Kidney tubule cell (primary cell): Measurements from ENCODE around the gene DOHH.

ENCODE experiments used
- DNase-seq: peaks from one replicate; pipeline ENCODE4 v3.0.0-alpha.2; 2018; ENCODE audit warnings: low spot score

DOHH gene

DNA sequence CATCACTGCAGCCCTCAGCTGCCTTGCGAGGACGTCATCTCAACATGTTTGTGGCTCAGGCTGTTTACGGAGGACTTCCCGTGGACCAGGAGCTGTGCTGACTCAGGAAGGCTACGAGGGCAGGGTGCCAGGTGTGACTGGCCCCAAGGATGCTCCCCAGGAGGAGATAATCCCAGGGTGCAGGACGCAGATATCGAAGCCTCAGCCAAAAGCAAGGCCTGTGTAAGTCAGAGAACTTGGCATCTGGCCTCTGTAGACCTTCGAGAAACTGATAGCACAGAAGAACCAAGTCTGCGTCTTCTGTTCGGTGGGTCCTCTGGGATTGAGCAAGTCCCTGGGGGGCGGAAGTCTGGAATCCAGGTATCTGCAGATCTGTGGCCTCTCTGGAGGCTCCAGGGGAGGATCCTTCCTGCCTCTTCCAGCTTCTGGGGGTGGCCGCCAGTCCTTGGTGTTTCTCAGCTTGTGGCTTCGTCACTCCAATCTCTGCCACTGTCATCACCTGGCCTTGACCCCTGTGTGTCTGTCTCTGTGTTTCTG lies 2.6 kb upstream of the DOHH start:
- peak; percentile 23 for DNase-seq

DNA sequence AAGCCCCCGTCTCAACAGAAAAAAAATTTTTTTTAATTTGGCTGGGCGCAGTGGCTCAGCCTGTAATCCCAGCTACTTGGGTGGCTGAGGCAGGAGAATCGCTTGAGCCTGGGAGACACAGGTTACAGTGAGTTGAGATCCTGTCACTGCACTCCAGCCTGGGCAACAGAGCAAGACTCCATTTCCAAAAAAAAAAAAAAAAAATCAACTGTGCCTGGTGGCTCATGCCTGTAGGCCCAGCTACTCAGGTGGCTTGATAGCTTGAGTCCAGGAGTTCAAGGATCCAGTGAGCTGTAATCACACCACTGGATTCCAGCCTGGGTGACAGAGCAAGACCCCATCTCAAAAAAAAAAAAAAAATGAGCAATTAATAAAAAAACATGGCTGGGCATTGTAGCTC lies 1.3 kb upstream of the DOHH start:
- no peak for DNase-seq

DNA sequence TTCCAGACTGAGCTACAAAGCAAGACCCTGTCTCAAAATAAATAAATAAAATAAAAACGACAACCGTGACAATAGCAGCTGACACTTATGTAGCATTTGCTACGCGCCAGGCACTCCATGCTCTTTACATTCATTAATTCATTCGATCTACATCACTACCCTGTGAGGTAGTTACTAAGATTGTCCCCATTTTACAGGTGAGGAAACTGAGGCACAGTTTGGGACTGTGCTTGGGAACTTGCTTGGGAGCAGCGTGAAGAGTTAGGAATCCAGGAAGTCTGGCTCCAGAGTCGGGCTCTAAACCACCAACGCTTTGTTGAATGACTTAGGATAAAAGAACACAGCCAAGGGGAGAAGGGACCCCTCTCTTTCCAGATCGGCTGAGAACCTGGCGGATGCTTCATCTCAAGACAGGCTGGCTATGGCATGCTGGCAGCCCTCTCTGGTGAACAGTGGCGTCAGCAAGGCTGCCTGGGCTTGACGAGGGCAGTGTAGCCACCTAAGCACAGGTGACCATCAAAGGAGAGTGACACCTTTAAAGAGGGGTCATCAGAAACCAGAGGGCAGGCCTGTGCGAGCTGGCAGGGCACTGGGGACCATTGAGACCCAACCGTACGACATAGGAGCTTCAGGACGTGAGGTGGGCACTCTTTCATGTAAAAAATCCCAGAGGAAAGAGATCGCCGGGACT lies 591 bp downstream of the DOHH start:
- peak; percentile 51 for DNase-seq

DNA sequence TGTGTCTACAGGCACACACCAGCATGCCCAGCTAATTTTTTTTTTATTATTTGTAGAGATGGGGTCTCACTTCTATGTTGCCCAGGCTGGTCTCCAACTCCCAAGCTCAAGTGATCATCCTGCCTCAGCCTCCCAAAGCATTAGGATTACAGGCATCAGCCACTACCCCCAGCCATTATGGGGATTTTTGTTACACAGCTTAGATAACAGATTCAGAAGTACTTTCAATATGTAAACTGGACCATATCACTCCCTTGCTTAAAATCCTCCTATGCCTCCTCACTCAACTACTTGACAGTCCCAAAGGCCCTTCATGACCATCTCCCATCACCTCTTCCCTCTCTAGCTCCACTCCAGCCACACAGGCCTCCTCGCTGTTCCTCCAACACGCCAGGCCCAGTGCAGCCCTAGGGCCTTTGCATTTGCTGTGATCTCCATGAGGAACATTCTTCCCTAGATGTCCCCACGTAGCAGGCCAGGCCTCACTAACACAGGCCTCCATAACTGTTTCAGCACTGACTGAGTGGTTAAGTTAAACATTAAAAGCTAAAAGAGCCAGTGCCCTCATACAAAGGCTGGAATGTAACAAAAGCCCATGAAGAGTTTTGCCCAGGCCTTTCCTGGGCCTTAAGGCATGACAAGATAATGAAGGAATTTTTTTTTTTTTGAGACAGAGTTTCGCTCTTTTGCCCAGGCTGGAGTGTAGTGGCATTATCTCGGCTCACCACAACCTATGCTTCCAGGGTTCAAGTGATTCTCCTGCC lies 2.5 kb downstream of the DOHH start:
- DNase-seq: peak; percentile 79

DNA sequence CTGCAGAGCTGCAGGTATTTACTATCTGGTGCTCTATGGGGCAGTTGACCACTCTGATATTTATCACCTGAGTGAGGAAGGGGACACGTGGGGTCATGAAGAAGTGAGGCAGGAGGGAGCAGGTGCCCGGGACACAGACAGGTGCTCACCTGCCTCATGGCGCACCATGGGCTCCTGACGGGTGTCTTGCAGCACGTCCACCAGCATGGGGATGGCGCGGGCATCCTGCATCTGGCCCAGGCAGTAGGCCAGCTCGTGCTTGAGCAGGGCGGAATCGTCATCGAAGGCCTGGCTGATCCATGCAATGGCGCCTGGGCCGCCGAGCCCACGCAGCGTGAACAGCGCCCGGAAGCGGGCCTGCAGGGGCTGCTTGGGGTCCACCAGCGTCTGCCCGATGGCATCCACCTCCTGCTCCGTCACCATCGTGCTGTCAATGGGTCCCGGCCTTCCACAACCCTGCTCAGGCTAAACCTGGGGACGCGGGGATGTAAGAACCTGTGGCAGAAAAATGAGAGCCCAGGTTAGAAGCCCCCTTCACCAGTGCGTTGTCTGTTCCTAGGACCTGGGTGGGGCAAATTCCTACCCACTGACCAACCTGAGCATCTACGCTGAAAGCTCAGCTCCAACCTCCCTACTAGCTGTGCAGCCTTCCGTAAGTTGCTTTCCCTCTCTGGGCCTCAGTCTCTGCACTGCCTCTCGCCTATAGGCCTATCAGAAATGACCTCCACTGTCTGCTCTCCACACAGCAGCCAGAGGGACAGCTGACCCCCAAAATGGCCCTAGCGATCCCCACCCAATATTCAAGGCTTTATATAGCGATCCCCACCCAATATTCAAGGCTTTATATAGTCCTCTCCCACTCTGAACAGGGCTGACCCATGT lies 3.8 kb downstream of the DOHH start:
- DNase-seq: no peak

DNA sequence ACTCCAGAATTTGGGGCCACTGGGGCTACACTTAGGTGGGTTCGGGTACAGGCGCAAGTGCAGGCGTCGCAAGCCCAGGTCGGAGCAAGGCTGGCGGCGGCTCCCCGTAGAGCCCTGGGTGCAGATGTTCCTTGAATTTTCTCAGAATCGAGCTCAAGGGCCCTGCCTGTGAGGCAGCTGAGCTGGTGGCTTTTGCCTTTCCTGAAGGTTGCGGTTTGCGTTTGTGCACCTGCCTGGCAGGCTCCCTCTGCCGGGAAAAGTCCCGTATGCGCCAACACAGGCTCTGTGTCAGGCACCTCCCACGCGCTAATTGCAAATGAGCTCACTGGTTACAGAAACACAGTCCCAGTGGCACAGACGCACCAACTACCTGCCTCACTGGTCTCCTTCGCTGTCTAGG lies 5.9 kb downstream of the DOHH start:
- no peak for DNase-seq

DNA sequence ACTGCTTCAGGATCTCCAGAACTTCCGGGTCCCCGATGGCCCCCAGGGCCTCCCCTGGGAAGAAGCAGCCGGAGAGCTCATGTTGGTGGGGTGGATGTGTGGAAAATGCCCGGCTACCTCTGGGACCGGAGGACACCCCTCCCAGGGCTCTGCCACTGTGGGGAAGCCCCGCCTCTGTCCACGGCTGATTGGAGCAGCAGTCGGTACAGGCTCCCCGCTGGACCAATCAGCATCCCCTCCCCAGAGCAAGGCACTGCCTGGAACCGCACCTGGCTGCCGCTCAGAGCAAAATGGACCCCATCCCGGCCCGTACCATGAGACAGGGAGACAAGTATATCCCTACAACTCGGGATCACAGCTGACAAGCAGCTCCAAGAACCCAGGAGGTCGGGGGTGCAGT lies 6.4 kb downstream of the DOHH start:
- no peak for DNase-seq

DNA sequence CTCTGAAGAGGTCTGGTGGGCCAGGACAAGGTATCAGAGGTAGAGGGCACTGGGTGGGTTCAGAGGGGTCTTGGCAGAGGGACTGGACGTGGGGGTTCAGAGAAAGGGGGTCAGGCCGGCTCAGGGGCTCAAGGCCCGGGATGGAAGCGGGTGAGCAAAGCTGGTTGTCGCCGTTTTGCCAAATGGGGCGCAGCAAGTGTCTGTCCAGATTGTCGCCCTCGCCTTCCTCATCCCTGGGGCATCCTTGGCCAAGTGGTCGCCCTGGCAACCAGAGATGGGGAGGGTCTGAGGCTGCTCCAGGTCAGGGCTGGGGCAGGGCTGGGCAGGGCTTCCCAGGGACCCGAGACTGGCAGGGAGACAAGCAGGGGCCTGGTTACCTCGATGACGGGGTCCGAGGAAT lies 6.8 kb downstream of the DOHH start:
- DNase-seq: no peak

DNA sequence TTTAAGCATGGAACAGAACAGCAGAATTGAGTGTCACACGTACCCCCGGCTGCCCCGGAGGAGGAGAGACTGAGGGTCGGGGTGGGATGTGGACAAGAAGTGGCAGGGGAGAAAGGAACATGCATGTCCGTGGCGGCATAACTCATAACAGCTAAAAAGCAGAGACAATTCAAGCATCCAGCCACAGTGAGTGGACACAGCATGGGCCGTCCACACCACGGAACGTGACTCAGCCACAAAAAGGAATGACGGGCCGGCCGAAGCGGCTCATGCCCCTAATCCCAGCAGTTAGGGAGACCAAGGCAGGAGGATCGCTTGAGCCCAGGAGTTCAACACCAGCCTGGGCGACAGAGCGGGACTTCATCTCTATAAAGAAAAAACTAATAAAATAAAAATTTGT lies 7.6 kb downstream of the DOHH start:
- no peak for DNase-seq

DNA sequence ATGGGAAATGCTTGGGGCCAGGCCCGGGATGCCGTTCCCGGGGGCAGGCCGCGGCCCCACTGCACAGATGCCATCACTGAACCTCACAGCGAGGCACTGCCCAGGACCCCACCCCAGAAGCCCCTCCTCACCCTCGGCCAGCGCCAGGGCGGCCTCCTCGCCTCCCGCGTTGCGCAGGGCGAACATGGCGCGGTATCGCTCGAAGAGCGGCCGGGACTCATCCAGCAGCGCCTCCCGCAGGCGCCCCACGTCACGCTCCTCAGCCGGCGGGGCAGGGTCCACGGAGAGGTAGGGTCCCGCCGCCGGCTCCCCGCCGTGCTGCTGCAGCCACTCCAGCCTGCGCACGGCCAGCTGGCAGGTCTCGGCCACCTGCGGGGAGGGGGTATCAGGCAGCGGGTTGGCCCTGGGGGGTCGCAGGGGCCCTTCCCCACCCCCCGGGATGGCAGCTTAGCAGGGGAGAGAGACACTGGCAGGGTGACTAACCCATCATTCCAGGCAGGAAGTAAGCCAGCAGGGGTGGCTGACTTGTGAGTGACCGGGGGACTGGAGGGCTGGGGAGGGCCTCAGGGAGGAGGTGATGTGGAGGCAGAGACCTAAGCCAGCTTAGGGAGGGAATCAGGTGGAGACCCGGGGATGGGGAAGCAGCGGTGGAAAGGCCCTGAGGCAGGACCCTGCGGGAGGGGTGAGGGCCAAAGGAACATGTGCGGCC lies 8.2 kb downstream of the DOHH start:
- no peak for DNase-seq

DNA sequence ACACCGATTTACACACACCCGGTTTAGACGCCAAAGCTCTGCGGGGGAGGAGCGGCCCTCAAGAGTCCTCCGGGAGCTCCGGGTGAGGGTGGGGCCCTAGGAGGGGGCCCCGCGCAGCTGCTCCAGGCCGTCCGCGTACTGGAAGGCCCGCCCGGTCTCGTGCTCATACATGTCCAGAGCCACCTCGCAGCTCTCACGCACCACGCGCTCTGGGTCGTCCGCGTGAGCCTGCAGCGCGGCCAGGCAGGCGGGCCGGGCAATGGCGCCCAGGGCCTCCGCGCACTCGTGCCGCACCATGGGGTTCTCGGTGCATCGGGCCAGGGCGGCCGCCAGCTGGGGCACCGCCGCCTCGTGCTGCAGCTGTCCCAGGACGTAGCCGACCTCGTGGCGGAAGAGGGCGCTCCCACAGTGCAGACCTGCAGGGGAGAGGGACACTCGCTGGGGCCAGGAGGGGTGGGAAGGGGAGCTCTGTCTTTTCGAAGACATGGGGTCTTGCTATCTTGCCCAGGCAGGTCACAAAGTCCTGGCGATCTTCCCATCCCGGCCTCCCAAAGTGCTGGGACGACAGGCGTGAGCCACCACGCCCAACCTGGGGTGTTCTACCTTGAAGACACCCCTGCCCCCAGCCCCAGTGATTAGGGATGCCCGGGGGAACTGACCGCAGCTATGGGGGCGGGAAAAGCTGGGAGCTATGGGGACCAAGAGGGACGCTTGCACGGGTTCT lies 8.9 kb downstream of the DOHH start:
- no peak for DNase-seq

DNA sequence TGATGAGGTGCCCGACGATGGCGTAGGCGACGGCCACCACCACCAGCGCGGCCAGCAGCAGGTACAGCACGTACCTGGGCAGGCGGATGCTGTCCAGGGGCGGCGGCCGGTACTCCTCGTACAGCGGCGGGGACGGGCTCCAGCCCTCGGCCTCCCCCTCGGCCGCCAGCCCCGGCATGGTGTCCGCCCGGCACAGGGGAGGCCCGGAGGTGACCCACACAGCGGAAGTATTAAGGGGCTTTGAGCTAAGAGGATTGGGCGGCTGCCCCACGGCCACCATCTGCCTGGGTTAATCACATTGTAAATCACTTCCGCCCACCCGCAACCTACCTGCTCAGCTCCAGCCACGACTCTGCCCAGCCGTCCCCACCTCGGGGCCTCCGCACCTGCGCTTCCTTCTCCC lies 17.2 kb downstream of the DOHH start, which contains the start of gene SMIM44:
Gene SMIM44 (minus strand): TSS at position 216 of the 403 bp plus-strand sequence. CDS start 38 bp downstream, at position 178.
- DNase-seq: peak; percentile 7

DNA sequence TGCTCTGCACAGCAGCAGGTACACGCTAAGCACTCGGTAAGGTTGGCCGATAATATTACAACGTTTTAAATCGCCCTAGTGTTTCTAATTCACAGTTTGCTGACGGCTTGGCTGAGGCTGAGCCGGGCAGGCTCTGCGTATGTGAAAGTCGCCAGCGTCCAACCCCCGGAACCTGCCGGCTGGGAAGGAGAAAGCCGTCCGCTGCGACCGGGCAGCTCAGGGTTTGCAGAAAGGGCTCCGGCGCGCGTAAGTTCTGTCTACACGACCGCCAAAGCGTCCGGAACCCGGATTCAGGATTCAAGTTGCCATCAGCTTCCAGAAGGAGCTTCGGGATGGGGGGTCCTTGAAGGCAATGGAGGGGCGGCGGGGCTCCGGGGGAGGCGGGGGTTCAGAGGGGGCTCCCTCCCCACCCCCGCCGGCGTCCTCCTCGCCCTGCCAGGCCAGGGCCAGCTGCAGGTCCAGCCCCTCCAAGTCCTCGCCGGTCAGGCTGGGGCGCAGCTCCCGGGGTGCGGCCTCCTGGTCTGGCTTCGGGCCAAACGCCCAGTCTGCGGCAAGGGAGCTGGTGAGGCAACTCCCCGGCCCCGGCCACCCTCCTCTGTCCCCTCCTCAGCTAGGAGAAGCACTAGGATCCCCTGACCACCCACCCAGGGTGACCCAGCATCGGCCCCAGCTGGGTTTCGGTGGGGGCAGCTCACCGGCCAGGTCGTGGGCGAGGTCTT lies 17.8 kb downstream of the DOHH start:
- no peak for DNase-seq

DNA sequence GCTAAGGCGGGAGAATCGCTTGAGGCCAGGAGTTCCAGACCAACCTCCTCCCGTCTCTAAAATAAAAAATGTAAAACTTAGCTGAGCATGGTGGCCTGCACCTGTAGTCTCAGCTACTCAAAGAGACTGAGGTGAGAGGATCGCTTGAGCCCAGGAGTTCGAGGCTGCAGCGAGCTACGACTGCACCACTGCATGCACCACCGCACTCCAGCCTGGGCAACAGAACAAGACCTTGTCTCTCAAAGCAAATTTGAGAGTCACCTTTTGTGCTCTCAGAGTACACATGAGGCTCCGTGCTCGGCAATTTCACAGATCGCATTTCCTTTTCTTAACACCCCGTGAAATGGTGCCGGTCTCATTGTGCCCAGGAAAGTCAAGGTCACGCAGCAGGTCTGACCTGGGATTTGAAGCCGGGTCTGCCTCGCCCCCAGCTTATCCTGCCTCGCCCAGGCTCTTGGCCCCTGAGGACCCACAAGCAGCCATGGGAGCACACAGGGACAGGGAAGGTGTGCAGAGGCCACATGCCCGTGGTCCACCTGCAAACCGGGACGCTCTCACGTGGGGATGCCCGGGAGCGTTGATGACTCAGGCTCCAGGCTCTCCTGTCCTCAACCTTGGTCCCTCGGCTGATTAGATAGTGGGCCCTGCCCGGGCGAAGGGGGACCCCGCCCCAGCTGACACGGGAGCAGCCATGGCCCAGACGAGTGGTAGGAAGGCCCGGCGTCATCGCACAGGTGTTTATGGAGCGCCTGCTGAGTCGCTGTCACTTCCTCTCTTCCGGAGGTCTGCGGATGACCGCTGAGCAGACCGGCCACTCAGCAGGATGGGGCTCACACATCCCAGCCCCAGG lies 19.0 kb downstream of the DOHH start:
- peak; percentile 34 for DNase-seq

DNA sequence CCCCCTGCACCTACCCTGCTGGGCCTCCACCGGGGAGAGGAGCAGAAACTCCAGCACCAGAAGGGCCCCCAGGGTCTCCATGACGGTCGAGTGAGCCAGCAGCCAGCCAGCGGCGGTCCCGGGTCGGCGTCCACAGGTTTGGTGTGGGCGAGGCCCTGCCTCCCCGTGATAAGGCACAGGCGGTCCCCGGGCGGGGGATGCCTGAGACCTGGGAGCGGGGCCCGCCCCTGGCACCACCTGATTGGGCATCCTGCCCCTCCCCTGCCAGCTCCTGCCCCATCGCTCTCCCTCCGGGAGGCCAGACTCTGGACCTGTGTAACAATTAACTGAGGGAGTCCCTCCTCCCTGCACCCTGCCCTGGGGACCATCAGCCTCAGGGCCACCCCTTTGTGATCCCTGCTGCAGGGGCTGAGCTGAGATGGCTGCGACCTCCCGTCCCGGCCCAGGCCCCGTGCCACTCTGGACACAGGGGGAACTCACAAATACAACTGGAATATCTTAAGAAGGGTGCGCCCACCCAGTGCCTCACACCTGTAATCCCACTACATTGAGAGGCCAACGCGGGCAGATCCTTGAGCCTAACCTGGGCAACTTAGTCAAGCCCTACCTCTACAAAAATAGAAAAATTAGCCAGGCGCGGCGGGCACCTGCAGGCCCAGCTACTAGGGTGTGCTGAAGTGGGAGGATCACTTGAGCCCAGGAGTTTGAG lies 19.9 kb downstream of the DOHH start, which contains the start of gene SMIM24:
Gene SMIM24 (minus strand): TSS at position 143 of the 709 bp plus-strand sequence. CDS start 62 bp downstream, at position 81.
- peak; percentile 36 for DNase-seq

DNA sequence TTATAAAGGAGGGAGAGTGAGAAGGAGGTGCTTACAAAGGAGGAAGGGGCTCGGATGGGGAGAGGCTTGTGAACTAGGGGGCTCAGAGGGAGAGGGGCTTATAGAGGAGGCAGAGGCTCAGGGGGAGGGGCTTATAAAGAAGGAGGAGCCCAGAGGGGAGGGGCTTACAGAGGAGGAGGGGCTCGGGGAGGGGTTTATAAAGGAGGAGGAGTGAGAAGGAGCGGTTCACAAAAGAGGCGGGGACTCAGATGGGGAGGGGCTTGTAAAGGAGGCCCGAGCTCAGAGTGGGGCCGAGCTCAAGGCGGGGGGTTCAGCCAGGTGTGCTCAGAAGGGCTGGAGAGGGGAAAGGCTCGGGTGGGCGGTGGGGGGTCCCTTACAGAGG lies 20.6 kb downstream of the DOHH start:
- peak; percentile 29 for DNase-seq

DNA sequence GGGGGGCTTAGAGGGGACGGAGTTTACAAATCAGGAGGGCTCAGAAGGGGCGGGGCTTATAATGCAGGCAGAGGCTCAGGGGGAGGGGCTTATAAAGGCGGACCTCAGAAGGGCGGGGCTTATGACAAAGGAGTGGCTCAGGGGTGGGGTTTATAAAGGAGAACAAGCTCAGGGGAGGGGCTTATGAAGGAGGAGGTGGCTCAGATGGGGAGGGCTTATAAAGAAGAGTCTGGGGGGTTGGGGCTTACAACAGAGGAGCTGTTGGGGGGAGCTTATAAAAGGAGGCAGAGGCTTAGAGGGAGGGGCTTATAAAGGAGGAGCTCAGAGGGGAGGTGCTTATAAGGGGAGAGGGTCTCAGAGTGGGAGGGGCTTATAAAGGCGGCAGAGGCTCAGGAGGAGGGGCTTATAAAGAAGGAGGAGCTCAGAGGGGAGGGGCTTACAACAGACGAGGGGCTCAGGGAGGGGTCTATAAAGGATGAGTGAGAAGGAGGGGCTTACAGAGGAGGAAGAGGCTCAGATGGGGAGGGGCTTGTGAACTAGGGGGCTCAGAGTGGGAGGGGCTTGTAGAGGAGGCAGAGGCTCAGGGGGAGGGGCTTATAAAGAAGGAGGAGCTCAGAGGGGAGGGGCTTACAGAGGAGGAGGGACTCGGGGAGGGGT lies 21.2 kb downstream of the DOHH start:
- DNase-seq: no peak
